ENCODE data around the gene DLST.

DNA sequence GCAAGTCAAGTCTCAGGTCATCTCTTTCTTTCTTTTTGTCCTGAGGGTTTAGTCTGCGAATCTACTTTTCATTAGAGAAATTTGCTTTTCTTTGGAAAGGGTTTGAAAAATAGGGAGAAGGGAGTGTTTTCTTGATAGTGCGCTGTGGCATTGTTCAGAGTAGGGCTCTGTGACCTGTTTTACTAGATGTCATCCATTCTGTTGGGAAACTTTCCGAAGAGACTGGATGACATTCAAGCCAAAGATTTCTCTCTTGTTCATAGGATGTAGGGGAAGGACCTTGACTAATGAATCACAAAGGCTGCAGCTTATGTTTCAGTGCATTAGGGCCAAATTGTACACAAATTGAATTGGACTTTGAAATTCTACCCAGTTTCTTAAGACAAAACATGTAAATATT, 14.7 kb downstream of the DLST start:
- TF ChIP-seq, protein P1, sequence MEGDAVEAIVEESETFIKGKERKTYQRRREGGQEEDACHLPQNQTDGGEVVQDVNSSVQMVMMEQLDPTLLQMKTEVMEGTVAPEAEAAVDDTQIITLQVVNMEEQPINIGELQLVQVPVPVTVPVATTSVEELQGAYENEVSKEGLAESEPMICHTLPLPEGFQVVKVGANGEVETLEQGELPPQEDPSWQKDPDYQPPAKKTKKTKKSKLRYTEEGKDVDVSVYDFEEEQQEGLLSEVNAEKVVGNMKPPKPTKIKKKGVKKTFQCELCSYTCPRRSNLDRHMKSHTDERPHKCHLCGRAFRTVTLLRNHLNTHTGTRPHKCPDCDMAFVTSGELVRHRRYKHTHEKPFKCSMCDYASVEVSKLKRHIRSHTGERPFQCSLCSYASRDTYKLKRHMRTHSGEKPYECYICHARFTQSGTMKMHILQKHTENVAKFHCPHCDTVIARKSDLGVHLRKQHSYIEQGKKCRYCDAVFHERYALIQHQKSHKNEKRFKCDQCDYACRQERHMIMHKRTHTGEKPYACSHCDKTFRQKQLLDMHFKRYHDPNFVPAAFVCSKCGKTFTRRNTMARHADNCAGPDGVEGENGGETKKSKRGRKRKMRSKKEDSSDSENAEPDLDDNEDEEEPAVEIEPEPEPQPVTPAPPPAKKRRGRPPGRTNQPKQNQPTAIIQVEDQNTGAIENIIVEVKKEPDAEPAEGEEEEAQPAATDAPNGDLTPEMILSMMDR (IDR thresholded peaks at IDR 0.05), result no peak
- TF ChIP-seq POLR2A (IDR thresholded peaks at IDR 0.05), result no peak
